HG02885 (cell line): ENCODE measurements around the gene WNT9A.
"Not testable (repeated sequence)": the region's sequence is repeated elsewhere in the genome, so short reads cannot be mapped to it uniquely, and the experiment has no call there.

ENCODE experiments used
- ATAC-seq: cut with Tn5 transposase; IDR thresholded peaks from one replicate; pipeline ENCODE4 v1.9.1; 2021; ENCODE audit warnings: mild to moderate bottlenecking; ENCODE audit not compliant: unreplicated experiment, poor library complexity

The WNT9A gene, protein sequence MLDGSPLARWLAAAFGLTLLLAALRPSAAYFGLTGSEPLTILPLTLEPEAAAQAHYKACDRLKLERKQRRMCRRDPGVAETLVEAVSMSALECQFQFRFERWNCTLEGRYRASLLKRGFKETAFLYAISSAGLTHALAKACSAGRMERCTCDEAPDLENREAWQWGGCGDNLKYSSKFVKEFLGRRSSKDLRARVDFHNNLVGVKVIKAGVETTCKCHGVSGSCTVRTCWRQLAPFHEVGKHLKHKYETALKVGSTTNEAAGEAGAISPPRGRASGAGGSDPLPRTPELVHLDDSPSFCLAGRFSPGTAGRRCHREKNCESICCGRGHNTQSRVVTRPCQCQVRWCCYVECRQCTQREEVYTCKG

DNA sequence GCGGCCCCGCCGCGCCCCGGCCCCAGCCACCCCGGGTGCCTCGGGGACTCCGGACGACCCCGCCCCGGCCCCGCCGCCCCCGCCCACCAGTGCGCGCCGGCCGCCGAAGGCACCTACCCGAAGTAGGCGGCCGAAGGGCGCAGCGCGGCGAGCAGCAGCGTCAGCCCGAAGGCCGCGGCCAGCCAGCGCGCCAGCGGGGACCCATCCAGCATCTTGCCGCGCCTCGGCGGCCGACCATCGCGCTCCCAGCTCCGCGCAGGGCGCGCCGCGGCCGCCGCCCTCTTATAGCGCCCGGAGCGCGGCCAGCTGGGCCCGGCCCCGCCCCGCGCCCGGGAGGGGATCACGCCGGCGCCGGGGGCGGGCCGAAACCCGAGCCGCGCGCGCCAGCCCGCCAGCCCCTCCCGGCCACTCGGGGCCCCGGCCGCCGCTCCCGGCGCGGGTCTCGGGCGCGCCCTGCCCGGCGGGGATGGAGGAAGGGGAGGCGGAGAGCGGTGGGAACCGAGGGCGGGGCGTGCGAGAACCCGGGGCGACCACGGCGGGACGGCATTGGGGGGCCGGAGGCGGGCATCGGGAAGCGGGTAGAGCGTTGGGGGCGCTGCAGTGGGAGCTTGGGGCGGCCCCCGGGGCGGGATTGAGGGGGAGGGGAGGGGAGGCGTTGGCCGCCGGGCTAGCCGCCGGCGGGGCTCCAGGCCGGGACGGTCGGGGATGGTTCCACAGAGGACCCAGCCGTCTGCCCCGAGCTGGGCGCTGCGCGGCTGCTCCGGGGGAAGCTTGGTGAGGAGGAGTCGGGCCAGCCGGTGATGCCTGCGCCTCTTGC, at the start of gene WNT9A:
Gene WNT9A, minus strand, starts transcription at position 257 of the 817 bp plus-strand sequence. Its CDS starts 45 bp downstream, at position 212.
- ATAC-seq: peak; percentile 57

DNA sequence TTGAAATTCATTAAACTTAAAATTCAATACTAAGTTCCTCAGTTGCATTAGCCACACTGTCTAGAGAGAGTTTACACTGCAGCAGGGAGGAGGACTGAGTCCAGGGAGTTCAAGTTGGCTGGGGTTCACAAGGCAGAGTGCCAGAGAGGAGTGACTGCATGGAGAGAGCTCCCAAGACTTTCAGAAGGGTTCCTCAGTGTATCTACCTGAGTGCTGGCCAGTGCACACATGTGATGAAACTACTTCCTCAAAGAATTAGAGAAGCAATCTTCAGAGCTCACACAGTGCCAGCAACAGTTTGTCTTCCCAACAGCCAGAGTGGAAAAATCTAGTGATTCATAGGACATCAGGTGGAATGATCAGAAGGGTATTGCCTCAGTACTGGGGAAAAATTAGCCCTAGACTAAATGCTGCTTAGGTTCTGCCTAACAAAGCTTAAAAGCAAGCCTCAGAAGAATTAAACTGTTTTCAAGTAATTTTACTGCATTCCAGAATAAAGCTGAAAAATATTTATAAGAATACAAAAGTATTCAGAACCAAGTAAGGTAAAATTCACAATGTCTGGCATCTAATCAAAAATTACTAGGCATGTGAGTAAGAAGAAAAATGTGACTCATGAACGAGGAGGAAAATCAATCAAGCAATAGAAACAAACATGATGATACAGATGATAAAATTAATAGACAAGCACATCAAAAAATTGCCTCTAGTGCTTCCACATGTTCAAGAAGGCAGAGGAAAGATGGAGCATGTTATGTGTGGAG, 48.6 kb upstream of the WNT9A start:
- no peak for ATAC-seq

DNA sequence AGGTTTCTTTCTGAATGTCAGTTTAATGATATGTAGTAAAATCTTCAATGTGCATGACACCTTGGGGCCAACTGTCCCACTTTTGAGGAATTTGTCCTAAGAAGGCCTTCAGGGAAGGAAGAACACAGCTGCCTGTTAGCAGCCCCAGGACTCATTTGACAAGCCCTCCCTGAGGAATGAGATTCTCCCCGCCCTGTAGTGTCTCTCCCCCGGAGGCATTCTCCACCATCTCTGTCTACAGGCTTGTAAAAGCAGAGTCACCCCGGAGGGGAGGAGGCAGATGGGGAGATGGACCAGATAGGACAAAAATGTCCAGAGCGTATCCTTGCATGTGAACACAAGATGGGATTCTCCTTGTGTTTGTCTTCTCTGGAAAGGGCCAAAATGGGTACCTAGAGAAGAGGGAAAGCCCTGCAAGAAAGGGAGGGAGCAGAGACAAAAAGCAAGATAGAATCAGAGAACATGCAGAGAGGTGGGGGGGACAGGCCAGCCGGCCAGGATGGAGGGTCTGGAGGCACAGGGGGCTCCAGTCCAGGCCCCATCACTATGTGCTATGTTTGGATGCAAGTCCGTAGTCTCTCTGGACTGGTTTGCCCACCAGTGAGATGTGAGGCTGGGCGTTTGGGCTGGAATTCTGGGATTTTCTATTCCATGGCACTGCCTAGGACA, 47.0 kb upstream of the WNT9A start:
- ATAC-seq: no peak

DNA sequence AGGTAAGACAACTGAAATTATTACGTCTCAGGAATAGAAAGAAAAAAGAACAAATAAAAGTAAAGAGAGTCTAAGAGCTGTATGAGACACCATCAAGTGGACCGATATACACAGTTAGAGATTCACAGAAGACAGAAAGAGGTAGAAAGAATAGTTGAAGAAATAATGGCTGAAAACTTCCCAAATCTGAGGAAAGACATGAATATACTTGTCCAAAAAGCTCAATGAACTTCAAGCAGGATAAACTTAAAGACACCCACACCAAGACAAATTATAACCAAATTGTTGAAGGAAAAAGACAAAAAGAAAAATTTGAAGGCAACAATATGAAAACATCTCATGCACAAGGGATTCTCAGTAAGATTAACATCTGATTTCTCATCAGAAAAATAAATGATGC, 39.4 kb upstream of the WNT9A start:
- no peak for ATAC-seq

DNA sequence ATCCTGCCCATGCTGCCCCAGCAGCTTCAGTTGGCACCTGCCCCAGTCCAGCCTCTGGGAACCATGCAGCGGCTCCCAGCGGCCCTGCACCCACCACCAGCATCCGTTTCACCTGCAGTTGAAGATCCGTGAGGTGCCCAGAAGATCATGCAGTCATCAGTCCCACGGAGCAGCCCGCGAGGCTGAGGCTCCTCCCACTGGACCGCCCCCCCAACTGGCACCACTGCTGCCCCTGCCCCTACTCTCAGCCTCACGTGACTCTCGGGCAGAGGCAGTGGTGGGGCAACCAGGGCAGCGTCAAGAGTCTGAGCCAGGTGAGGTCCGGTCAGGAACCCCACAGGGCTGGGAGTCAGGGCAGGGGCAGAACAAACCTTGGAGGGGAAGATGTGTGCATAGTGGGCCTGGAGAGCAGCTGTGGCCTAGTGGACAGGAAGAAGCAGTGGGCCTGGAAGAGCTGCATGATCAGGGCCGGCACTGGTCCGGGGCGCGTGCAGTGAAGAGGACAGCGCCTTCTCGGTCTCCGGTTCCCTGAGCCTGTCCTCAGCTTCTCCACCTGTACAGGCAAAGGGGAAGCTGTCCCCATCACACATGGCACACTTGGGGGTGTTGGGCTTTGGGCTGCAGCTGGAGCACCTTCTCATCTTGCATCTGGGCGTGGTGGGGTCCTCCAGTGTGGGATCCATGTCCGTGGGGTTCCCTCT, 28.0 kb upstream of the WNT9A start:
- ATAC-seq: not testable (repeated sequence)

DNA sequence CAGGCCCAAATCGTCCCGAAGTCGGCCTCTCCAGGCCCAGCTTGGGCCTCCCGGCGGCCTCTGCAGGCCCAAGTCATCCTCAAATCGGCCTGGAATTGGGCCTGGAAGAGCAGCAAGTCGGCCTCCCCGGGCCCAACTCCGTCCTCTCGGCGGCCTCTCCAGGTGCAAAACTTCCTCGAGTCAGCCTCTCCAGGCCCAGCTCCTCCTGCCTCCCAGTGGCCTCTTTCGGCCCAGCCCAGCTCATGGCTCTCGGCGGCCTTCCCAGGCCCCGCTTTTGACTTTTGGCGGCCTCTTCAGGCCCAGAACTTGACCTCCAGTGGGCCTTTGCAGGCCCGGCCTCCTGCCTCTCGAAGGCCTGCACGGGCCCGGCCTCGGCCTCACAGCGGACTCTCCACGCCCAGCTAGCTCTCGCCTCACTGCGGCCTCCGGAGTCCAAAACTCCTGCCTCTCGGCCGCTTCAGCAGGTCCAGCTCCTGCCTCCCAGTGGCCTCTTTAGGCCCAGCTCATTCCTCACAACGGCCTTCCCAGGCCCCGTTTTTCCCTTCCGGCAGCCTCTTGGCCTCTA, 26.1 kb upstream of the WNT9A start:
- not testable (repeated sequence) for ATAC-seq

DNA sequence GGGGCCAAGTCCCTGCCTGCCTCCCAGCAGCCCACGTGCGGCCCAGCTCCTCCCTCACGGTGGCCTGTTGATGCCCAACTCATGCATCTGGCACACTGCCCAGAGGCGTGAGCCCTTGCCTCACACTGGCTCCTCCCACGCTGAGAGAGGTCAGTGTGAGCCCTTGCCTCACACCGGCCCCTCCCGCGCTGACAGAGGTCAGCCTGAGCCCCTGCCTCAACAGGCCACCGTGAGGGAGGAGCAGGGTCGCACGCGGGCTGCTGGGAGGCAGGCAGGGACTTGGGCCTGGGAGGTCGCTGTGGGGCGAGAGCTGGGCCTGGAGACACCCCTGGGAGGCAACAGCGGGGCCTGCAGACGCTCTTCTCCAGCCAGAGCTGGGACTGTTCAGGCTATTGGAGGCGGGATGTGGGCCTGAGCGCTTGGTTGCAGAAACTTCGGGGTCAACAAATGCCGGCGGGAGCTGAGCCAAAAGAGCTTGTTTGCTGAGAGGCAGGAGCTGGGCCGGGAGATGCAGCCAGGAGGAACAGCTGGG, 25.2 kb upstream of the WNT9A start:
- not testable (repeated sequence) for ATAC-seq

DNA sequence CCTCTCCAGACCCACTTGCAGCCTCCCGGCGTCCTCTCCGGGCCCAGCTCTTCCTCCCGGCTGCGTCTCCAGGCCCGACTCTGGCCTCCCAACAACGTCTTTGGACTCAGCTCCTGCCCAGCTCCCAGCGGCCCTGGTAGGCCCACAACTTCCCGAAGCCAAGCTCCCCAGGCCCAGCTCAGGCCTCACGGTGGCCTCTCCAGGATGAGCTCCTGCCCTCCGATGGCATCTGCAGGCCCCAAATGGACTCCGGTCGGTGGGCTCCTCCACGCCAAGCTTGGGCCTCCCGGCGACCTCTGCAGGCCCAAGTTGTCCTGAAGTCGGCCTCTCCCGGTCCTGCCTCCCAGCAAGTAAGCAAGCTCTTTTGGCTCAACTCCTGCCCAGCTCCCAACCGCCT, 24.5 kb upstream of the WNT9A start:
- not testable (repeated sequence) for ATAC-seq

DNA sequence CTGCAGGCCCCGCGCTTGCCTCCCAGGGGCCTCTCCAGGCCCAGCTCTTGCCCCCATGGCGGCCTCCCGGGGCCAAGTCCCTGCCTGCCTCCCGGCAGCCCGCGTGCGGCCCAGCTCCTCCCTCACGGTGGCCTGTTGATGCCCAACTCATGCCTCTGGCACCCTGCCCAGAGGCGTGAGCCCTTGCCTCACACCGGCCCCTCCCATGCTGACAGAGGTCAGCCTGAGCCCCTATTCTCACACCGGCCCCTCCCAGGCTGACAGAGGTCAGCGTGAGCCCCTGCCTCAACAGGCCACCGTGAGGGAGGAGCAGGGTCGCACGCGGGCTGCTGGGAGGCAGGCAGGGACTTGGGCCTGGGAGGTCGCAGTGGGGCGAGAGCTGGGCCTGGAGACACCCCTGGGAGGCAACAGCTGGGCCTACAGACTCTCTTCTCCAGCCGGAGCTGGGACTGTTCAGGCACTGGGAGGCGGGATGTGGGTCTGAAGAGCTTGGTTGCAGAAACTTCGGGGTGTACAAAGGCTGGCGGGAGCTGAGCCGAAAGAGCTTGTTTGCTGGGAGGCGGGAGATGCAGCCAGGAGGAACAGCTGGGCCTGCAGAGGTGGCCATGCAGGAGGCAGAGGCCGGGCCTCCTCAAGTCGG, 24.0 kb upstream of the WNT9A start:
- not testable (repeated sequence) for ATAC-seq

DNA sequence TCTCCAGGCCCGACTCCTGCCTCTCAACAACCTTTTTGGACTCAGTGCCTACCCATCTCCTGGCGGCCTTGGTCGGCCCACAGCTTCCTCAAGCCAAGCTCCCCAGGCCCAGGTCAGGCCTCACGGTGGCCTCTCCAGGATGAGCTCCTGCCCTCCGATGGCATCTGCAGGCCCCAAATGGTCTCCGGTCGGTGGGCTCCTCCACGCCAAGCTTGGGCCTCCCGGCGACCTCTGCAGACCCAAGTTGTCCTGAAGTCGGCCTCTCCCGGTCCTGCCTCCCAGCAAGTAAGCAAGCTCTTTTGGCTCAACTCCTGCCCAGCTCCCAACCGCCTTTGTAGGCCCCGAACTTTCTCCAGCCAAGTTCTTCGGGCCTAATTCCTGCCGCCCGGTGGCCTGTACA, 23.5 kb upstream of the WNT9A start:
- not testable (repeated sequence) for ATAC-seq

DNA sequence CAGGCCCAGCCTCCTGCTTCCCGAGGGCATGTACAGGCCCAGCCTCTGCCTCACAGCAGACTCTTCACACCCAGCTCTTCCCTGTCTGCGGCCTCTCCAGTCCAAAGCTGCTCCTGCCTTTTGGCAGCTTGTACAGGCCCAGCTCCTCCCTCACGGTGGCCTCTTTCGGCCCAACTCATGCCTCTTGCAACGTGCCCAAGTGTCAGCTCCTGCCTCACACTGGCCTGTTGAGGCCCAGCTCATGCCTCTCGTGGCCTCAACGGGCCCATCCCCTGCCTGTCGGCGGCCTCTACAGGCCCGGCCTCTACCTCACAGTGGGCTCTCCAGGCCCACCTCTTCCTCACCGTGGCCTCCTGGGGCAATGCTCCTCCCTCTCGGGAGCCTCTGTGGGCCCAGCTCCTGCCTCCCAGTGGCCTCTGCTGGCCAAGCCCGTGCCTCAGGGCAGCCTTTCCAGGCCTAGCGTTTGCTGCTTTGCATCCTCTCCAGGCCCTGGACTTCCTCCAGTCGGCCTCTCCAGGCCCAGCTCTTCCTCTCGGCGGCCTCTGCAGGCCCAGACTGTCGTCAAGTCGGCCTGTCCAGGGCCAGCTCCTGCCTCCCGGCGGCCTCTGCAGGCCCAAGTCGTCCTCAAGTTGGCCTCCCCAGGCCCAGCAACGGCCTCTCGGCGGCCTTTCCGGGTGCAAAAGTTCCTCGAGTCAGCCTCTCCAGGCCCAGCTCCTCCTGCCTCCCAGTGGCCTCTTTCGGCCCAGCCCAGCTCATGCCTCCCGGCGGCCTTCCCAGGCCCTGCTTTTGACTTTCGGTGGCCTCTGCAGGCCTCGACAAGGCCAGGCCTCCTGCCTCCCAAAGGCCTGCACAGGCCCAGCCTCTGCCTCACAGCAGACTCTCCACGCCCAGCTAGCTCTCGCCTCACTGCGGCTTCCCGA, 22.6 kb upstream of the WNT9A start:
- not testable (repeated sequence) for ATAC-seq

DNA sequence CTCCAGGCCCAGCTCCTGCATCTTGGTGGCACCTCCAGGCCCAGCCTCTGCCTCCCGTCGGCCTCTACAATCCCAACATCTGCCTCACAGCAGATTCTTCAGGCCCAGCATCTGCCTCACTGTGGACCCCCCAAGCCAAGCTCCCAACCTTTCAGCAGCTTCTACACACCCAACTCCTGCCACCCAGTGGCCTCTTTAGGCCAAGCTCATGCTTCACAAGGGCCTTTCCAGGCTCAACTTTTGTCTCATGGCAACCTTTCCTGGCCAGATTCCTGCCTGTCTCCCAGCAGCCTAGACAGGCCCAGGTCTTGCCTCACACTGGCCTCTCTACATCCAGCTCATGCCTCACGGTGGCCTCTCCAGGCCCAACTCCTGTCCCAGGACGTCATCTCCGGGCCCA, 20.1 kb upstream of the WNT9A start:
- not testable (repeated sequence) for ATAC-seq

DNA sequence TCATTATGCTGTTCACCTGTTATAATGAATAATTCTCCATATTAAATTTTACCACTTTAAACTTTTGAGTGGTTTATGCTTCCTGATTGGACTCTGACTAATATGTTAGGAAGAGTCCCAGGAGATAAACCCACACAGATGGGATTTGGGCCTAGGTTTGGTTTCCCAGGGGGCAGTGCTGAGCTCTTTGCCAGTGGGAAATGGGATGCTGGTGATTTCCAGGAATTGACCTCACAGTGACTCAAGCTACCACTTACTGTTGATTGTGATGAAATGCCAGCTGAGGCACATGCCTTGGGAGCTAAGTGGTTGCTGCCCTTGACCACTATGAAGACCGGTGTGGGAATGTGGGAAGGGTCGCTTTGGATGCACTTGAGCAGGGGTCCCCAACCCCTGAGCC, 19.0 kb upstream of the WNT9A start:
- not testable (repeated sequence) for ATAC-seq

DNA sequence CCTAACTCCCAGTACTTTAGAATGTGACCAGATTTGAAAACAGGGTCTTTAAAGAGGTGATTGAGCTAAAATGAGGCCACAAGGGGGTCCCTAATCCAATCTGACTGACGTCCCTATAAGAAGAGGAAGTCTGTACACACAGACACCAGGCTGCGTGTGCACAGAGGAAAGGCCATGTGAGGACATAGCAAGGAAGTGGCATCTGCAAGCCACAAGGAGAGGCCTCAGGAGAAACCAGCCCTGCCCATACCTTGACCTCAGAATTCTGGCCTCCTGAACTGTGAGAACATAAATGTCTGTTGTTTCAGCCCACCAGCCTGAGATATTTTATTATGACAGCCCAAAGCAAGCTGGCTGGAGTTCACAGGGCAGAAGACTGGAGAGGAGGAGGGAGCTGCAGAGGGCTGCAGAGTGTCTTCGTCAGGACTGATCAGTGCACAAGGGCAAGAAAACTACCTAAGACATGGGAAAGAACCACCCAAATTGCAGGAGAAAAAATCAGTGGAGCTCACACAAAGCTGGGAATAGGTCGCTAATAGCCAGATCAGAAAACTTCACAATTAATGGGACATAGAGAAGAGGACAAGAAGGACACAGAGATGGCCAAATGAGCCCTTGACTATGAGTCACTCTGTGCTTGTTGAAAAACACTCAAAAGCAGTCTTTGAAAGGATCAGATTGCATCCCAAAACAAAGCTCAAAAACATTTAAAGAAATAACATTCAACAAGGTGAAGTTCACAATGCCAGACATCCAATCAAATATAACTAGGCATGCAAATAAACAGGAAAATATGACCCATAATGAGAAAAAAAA, 14.1 kb upstream of the WNT9A start:
- no peak for ATAC-seq

DNA sequence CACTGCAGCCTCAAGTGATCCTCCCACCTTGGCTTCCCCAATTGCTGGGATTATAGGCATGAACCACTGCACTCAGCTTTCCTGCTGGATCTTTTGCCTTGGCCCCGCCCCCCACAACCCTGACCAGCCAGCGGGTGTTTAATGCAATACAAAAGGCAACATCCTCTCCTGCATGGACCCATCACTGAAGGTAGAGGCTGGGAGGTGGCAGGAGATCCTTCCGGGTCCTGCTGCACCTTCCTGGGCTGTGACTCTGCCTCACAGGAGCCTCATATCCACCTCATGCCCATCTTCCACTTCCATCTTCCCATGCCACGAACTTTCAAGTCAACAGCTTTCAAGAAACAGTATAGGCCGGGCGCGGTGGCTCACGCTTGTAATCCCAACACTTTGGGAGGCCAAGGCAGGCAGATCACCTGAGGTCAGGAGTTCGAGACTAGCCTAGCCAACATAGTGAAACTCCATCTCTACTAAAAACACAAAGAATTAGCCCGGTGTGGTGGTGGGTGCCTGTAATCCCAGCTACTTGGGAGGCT, 11.7 kb upstream of the WNT9A start:
- no peak for ATAC-seq

DNA sequence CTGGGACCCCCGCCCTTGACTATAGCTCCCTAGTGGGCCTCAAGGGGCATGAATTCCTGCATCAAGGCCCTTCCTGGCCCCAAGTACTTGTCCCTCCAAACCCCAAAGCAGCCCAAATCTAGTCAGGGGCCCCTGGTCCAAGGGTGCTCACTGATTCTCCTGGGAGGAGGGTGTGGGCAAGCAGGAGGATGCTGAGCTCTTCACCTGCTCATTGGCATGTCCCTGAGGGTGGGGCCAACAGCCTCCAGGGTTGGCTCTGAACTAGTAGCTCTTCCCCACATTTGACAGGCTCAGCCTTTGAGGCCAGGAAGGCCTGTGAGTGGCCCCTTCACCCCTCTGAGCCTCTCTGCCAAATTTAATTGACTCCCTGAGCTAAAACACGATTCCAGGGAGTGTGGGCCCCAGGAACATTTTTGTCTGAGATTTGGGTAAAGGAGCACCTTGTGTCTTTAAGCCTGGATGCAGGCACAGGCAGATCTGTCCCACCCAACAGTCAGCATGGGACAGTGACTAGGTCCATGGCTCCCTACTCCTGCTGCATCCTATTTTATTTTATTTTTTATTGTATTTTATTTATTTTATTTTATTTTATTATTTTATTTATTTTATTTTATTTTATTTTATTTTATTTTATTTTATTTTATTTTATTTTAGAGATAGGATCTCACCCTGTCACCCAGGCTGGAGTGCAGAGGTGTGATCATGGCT, 11.0 kb upstream of the WNT9A start:
- no peak for ATAC-seq
